ENCODE results near the gene C1orf159. TPM values are rescaled to one million over a fixed set of nuclear protein-coding genes. Genes with fewer than 3 reads are reported as not detected.

Gene C1orf159
- total RNA-seq, 2 experiments from 2014 or later = 11.1 to 11.3 TPM

- H3K4me3 ChIP-seq (ENCODE audit: low read length) = no peak overlapping the region
- intact Hi-C loops (cut with DNase I, micrococcal nuclease) = no loop called here
- no peaks in the 10 kb centered on the region for H3K36me3 ChIP-seq (ENCODE audit: insufficient read depth, low read length)
- Mint-ChIP-seq H3K27me3 (peaks cover 6% of the 10 kb centered on the region), H3K27ac (no peak overlapping the region), H3K36me3 (ENCODE audit: low read depth) (no peaks in the 10 kb centered on the region), H3K4me3 (no peak overlapping the region), H3K4me1 (ENCODE audit: low read depth) (no peaks in the 10 kb centered on the region), H3K9me3 (no peaks in the 10 kb centered on the region)
- peaks cover 13% of the 10 kb centered on the region for H3K4me1 ChIP-seq (ENCODE audit: insufficient read depth, low read length)
- ChIA-PET CTCF (no interaction called here), POLR2A (no interaction called here)
- TF ChIP-seq CTCF (IDR thresholded peaks at IDR 0.05) = no peak
- peaks cover 0 to 7% of the 10 kb centered on the region in 2 experiments for H3K9me3 ChIP-seq (ENCODE audit: control insufficient read depth in 1 of 2, insufficient read depth in 1 of 2, low read length in 2 of 2)
- peaks cover 16 to 21% of the 10 kb centered on the region in 2 experiments for H3K27me3 ChIP-seq (ENCODE audit: control insufficient read depth in 1 of 2, insufficient read depth in 2 of 2, low read length in 2 of 2)
- ATAC-seq (ENCODE audit: poor library complexity) = no peak
- no peak overlapping the region for H3K27ac ChIP-seq (ENCODE audit: low read depth in 1 of 2, low read length in 2 of 2)
- DNase-seq = no peak
Measured at GRCh38 chr1:1072849-1073742, 42.8 kb downstream of the C1orf159 start.

GRCh38 chr1:1072299-1072848 is 43.5 kb downstream of the C1orf159 start:
- POLR2A ChIA-PET = no interaction called here
- H3K4me1 ChIP-seq (ENCODE audit: insufficient read depth, low read length) = peaks cover 18% of the 10 kb centered on the region
- H3K4me3 ChIP-seq (ENCODE audit: low read length) = no peak overlapping the region
- TF ChIP-seq CTCF (IDR thresholded peaks at IDR 0.05) = no peak
- H3K36me3 ChIP-seq (ENCODE audit: insufficient read depth, low read length) = no peaks in the 10 kb centered on the region
- Mint-ChIP-seq H3K27ac (no peak overlapping the region), H3K27me3 (peaks cover 6% of the 10 kb centered on the region), H3K9me3 (no peaks in the 10 kb centered on the region), H3K36me3 (ENCODE audit: low read depth) (no peaks in the 10 kb centered on the region), H3K4me1 (ENCODE audit: low read depth) (no peaks in the 10 kb centered on the region), H3K4me3 (no peak overlapping the region)
- no peak for ATAC-seq (ENCODE audit: poor library complexity)
- DNase-seq = no peak
- H3K27me3 ChIP-seq (ENCODE audit: control insufficient read depth in 1 of 2, insufficient read depth in 2 of 2, low read length in 2 of 2) = peaks cover 16 to 21% of the 10 kb centered on the region in 2 experiments
- CTCF ChIA-PET = no interaction called here
- peaks cover 0 to 14% of the 10 kb centered on the region in 2 experiments for H3K9me3 ChIP-seq (ENCODE audit: control insufficient read depth in 1 of 2, insufficient read depth in 1 of 2, low read length in 2 of 2)
- no peak overlapping the region for H3K27ac ChIP-seq (ENCODE audit: low read depth in 1 of 2, low read length in 2 of 2)
- intact Hi-C loops (cut with DNase I, micrococcal nuclease) = no loop called here

GRCh38 chr1:1071486-1072298 is 44.2 kb downstream of the C1orf159 start:
- H3K4me3 ChIP-seq (ENCODE audit: low read length) = no peak overlapping the region
- ChIA-PET POLR2A (no interaction called here), CTCF (no interaction called here)
- H3K4me1 ChIP-seq (ENCODE audit: insufficient read depth, low read length) = peaks cover 18% of the 10 kb centered on the region
- Mint-ChIP-seq H3K9me3 (no peaks in the 10 kb centered on the region), H3K27me3 (peaks cover 6% of the 10 kb centered on the region), H3K27ac (no peak overlapping the region), H3K4me1 (ENCODE audit: low read depth) (no peaks in the 10 kb centered on the region), H3K4me3 (peak overlapping the region; percentile 38), H3K36me3 (ENCODE audit: low read depth) (no peaks in the 10 kb centered on the region)
- H3K9me3 ChIP-seq (ENCODE audit: control insufficient read depth in 1 of 2, insufficient read depth in 1 of 2, low read length in 2 of 2) = peaks cover 0 to 15% of the 10 kb centered on the region in 2 experiments
- no peak for DNase-seq
- H3K27ac ChIP-seq (ENCODE audit: low read depth in 1 of 2, low read length in 2 of 2) = no peak overlapping the region
- no peaks in the 10 kb centered on the region for H3K36me3 ChIP-seq (ENCODE audit: insufficient read depth, low read length)
- peaks cover 16 to 21% of the 10 kb centered on the region in 2 experiments for H3K27me3 ChIP-seq (ENCODE audit: control insufficient read depth in 1 of 2, insufficient read depth in 2 of 2, low read length in 2 of 2)
- TF ChIP-seq CTCF (IDR thresholded peaks at IDR 0.05) = no peak
- ATAC-seq (ENCODE audit: poor library complexity) = no peak
- intact Hi-C loops (cut with DNase I, micrococcal nuclease) = no loop called here
